A549 (cell line): ENCODE data around the gene OTOP3.

Experiments
- KDM1A ChIP-seq: fragments of 200-600 bp; sonication (generic); IDR thresholded peaks from 2 replicates; pipeline ENCODE4 v1.6.1; 2016; ENCODE audit warnings: low read depth, mild to moderate bottlenecking
- POLR2A ChIP-seq: IDR thresholded peaks from 2 replicates; pipeline ENCODE4 v1.6.1; 2012; ENCODE audit warnings: mild to moderate bottlenecking, low read length

DNA sequence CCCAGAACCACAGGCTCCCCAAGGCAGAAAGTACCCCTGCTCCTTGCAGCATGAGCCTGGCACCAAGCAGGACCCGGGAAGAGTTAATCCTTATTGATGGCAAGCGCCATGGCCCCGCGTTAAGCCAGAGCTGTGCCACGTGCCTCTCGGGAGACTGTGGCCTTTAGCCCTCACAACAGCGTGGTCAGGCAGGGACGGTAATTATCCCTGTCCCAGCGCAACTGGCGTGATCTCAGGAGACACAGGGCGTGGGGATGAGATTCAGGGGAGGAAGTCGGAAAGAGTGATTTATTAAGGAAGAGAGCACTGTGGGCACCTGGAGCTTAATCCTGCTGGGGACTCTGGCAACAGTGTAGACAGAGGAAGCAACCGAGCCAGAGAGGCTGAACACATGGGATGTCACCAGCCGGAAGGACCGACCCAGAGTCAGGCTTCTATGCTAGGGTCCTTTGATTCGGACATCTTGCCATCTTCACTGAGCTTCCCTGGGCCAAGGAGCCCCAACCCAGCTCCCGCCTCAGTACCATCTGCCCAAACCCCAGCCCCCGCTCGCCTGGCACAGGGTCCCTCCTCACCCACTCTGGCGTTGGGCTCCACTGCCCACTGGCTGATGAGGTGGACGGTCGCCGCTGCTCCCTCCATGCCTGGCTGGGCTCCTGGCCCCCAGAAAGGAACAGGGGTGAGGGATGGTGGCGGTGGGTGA, 16.9 kb downstream of the OTOP3 start:
- TF ChIP-seq POLR2A (no peak), KDM1A (no peak)
